T-helper 1 cell treated with Interleukin-12 subunit alpha and Interleukin-12 subunit beta and Interleukin-4 antibody, amounts not matched to agents 30 ng/mL and 1 ng/mL, for 36 hours (primary cell): Measurements from ENCODE around the gene SURF4. TPM values are rescaled to one million over a fixed set of nuclear protein-coding genes. Genes with fewer than 3 reads are reported as not detected.

Experiments
- intact Hi-C: fragments of 100-400 bp; cut with micrococcal nuclease; formaldehyde crosslinking; loops from one replicate; pipeline ENCODE4 v1.15.1; 2024
- total RNA-seq: library from RNA; stranded (reverse); gene quantifications from 2 replicates; pipeline ENCODE4 v1.2.3, GENCODE V29; 2022

SURF4 gene
- total RNA-seq, 1 donor from 2014 or later, result 232 TPM

GRCh38 chr9:133355881-133356357, 19.9 kb downstream of the SURF4 start:
- intact Hi-C loops, result loop anchor here (1.0 to 5.0 kb wide), 6 partner anchors 8 to 1004 kb away; partner anchors contain the start of genes GTF3C5, MED22, RPL7A and SETX

DNA sequence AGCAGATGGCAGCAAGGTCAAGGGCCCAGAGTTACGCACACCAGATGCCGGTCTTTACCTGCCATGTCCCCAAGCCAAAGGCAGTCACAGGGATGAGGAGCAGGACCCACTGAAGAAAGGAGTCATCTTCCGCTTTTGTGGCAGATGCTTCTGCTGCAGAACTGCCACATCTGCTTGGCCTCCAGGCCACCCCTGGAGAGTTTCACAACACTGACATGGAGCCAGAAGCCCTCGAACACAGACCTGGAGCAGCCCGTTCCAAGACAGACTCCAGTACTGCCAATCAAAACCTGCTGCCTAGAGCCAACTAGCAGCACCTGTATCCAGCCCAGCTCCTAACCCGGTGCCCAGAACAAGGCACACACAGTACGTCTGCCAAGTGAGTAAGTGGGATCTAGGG, 21.1 kb downstream of the SURF4 start:
- intact Hi-C loops, result loop anchor here (5.0 kb wide), 1 partner anchor 1002 kb away; the partner anchor contains the start of gene SETX

- intact Hi-C loops, result no loop called here
Observed at GRCh38 chr9:133353548-133353947, 22.3 kb downstream of the SURF4 start.

- intact Hi-C loops, result no loop called here
Observed at GRCh38 chr9:133352635-133353340, 23.1 kb downstream of the SURF4 start.

DNA sequence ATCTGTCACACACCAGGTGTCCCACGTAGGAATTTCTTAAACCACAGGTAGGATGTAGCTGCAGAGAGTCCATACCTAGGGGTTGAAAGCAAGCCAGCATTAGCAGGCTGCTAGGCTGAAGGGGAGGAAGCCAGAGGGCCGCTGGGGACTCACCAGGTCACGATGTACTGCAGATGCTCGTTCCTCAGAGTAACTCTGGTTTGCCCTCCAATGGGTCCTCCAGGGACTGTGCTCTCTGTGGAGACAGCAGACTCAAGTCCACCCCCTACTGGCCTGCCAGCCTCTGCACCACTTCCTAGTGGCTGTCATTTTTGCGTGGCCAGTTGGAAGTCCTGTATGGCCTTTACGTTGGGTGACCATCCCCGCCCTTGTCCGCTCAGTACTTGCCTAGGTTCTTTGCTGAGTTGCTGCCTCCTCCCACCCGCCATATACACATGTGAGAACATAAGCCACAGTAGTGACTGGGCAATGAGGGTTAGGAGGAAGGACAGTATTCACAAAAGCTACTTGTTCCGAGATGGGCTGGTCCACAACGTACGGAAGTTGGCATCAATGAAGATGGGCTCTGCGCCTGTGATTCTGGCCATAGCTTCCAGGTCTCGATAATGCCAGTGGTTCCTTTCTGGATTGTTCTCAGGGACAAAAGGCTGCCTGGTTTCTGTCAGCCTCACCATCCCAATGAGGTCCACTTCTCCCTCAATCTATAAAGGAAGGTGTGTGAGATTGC, 23.8 kb downstream of the SURF4 start:
- intact Hi-C loops, result no loop called here

DNA sequence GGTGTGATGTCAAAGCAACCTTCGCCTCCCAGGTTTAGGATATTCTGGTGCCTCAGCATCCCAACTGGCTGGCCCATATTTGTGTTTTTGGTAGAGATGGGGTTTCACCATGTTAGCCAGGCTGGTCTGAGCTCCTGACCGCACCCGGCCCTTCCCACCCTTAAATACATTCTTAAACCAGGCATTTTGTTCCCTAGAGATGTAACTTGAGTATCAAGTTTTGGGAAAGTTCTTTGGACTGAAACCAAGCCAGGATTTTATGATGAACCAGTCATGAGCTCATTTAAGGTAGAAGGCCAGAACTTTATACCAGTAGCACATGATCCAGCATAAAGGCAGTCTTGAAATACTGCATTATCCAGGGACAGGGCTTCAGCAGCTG, 24.3 kb downstream of the SURF4 start:
- intact Hi-C loops, result no loop called here

DNA sequence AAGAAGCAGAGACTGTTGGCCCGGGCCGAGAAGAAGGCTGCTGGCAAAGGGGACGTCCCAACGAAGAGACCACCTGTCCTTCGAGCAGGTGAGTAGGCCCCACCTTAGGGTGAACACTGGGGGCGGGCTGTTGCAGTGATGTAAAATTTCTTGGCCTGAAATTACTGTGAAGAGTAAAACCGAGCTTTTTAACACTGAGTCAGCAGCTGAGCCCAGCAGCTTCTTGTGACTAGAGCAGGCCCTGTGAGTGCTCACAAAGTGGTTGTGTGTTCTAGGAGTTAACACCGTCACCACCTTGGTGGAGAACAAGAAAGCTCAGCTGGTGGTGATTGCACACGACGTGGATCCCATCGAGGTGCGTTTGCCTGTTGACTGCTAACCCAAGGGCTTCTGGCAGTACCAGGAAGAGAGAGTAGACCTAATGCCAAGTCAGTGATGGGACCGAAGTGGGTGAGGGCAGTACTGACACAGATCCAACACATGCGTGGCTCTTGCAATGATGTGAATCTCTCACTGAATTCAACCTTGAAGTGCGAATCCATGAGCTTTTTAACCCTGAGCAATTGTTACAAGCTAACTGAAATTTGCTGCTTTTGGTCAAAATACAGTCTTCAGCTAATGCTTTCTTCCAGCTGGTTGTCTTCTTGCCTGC, 25.8 kb downstream of the SURF4 start:
- intact Hi-C loops, result loop anchor here (2.0 to 10.0 kb wide), 4 partner anchors 135 to 717 kb away; partner anchors contain the start of genes BRD3 and TSC1

- intact Hi-C loops, result loop anchor here (1.0 to 10.0 kb wide), 11 partner anchors 7 to 718 kb away; partner anchors contain the start of genes BRD3, GTF3C5, REXO4 and STKLD1
Observed at GRCh38 chr9:133348718-133349573, 26.9 kb downstream of the SURF4 start.

DNA sequence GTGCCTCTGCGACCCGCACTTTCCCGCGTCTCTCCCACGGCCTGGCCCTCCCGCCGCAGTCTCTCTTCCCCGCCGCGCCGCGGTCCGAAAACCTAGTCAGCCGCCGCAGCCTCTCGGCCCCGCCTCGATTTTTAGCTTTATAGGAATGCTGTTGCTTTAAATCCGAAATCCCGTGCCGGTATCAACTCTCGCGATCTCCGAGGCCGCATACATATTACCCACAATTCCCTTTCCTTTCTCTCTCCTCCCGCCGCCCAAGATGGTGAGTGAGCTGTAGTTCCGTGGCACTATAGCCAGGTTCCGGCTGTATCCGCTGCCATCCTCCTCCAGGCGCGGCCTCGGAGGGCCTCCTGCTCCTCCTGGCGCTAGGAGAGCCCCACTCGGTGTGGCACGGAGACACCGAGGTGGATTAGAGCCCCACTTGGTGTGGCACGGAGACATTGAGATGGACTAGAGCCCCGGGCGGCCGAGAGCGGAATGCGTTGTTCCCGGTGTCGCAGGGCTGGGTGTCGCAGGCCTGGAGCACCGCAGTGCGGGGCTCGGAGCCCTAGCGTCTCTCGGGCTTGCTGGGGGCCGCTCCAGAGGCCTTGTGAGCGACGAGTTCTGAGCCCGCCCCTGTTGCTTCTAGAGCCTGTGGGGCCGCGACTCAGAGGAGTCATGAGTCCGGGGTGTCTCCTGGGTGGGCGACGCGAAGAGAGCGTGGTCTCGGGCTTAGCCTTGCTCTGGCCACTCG, 27.7 kb downstream of the SURF4 start, which contains the start of the genes MED22 and RPL7A:
Gene MED22 (minus strand): TSS at position 147 of the 733 bp plus-strand sequence. CDS start 1,469 bp downstream, outside the sequence.
Gene RPL7A (plus strand): TSS at position 234 of the 733 bp plus-strand sequence. CDS start 26 bp downstream, at position 260.
- intact Hi-C loops, result loop anchor here (1.0 to 10.0 kb wide), 11 partner anchors 8 to 719 kb away; partner anchors contain the start of genes BRD3, GTF3C5, REXO4 and STKLD1

- intact Hi-C loops, result loop anchor here (5.0 to 10.0 kb wide), 3 partner anchors 137 to 720 kb away; partner anchors contain the start of genes BRD3 and TSC1
Observed at GRCh38 chr9:133347515-133347984, 28.3 kb downstream of the SURF4 start.

GRCh38 chr9:133346021-133346785, 29.7 kb downstream of the SURF4 start:
- intact Hi-C loops, result loop anchor here (5.0 to 10.0 kb wide), 3 partner anchors 139 to 721 kb away; partner anchors contain the start of genes BRD3 and TSC1

DNA sequence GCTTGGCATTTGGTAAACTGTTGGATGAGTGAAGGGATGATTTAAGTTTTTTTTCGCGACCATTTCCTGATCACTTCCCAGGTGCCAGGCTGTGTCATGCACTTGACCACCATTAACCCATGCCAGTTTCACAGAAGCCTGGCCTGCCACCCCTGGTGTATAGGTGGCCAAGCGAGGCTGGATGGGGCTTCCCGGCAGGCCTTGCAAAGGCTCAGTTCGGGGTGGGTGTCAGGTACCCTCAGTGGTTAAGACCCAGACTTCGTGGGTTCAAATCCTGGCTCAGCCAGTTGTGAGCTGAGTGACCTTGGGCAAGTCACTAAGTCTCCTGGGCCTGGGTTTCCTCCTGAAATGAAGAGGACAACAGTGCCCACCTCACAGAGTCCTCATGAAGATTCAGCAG, 30.3 kb downstream of the SURF4 start:
- intact Hi-C loops, result loop anchor here (5.0 to 10.0 kb wide), 3 partner anchors 139 to 722 kb away; partner anchors contain the start of genes BRD3 and TSC1

DNA sequence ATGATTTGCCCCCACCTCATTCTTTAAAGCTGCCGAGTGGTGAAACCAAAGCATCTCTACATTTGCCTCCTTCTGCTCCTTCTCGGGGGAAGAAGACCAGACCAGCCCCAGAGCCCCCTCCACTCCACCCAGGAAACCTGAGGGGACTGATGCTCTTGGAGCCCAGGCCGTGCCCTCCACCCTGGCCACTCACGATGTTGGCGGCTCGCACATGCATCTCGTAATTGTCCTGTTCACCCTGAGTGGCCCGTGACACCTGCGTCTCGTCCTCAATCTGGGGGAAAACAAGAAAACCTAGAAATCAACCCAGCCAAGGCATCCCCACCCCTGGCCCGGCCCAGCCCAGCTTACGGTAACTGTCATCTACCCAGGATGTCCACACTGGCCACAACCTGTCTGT, 30.9 kb downstream of the SURF4 start:
- intact Hi-C loops, result loop anchor here (5.0 to 10.0 kb wide), 3 partner anchors 140 to 722 kb away; partner anchors contain the start of genes BRD3 and TSC1

GRCh38 chr9:133344071-133344470, 31.8 kb downstream of the SURF4 start:
- intact Hi-C loops, result loop anchor here (10.0 kb wide), 1 partner anchor 141 kb away; no protein-coding TSS in a partner anchor

GRCh38 chr9:133342570-133342969, 33.3 kb downstream of the SURF4 start:
- intact Hi-C loops, result loop anchor here (10.0 kb wide), 1 partner anchor 142 kb away; no protein-coding TSS in a partner anchor

- intact Hi-C loops, result loop anchor here (10.0 kb wide), 1 partner anchor 143 kb away; no protein-coding TSS in a partner anchor
Observed at GRCh38 chr9:133342069-133342406, 33.8 kb downstream of the SURF4 start.

DNA sequence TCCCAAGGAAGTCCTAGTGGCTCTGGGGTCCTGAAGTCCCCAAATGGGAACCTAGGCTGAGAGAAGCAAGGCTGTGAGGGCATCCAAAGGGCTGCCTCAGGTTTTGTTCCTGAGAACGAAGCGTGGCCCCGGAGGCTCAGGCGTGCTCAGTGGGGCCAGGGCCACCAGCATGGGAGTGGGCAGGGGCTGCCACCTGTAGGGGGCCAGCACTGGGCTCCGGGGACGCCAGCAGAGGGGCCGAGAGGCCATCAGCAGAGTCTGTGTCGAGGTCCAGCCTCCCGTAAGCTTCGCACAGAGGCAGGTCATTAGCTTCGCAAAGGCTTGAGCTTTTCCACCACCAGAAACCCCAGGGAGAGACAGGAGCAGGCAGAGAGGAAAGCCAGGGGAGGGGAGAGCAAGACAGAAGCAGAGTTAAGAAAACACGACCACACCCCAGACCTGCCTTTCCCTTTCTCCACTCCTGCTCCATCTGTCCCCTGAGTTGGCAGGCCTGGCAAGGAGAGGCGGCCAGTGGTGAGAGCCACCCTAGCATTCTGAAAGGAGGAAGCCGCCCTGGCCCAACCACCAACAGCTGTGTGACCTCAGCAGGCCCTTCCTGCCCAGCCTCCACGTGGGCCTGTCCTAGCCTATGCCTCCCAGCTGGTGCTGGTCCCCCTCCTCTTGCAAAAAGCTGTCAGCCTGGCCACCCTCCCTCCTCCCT, 34.3 kb downstream of the SURF4 start:
- intact Hi-C loops, result loop anchor here (10.0 kb wide), 1 partner anchor 143 kb away; no protein-coding TSS in a partner anchor
